HG02798 (cell line): ENCODE data around the gene OARD1.

Experiments
- ATAC-seq: cut with Tn5 transposase; IDR thresholded peaks from one replicate; pipeline ENCODE4 v1.9.1; 2021; ENCODE audit warnings: mild to moderate bottlenecking; ENCODE audit not compliant: unreplicated experiment, poor library complexity

OARD1 gene

GRCh38 chr6:41050536-41050935, 21.6 kb downstream of the OARD1 start:
- ATAC-seq: no peak

GRCh38 chr6:41049955-41050354, 22.2 kb downstream of the OARD1 start:
- no peak for ATAC-seq

GRCh38 chr6:41049521-41049920, 22.6 kb downstream of the OARD1 start:
- no peak for ATAC-seq

GRCh38 chr6:41047745-41048732, 24.1 kb downstream of the OARD1 start:
- no peak for ATAC-seq

- ATAC-seq: no peak
These were observed 24.9 kb downstream of the OARD1 start for GRCh38 chr6:41047306-41047705.

GRCh38 chr6:41046084-41046483, 26.1 kb downstream of the OARD1 start:
- ATAC-seq: no peak

GRCh38 chr6:41045664-41046063, 26.5 kb downstream of the OARD1 start:
- no peak for ATAC-seq

- ATAC-seq: no peak
These were observed 29.0 kb downstream of the OARD1 start for GRCh38 chr6:41043151-41043550.

GRCh38 chr6:41042226-41043055, 29.7 kb downstream of the OARD1 start, which contains the start of gene TSPO2:
TSPO2 (plus strand) TSS chr6:41042467; CDS start chr6:41042986, 519 bp downstream.
- ATAC-seq: no peak

- ATAC-seq: no peak
These were observed 31.1 kb downstream of the OARD1 start for GRCh38 chr6:41040940-41041536.

GRCh38 chr6:41040101-41040939, 31.8 kb downstream of the OARD1 start:
- ATAC-seq: no peak

GRCh38 chr6:41039060-41039998, 32.8 kb downstream of the OARD1 start, which contains the start of gene UNC5CL:
UNC5CL (minus strand) TSS chr6:41039221; CDS start chr6:41035074, 4,147 bp downstream.
- ATAC-seq: no peak

GRCh38 chr6:41038205-41038604, 34.0 kb downstream of the OARD1 start:
- no peak for ATAC-seq

GRCh38 chr6:41037107-41037900, 34.9 kb downstream of the OARD1 start:
- ATAC-seq: no peak

GRCh38 chr6:41036601-41037000, 35.6 kb downstream of the OARD1 start:
- ATAC-seq: no peak

- no peak for ATAC-seq
These were observed 36.0 kb downstream of the OARD1 start for GRCh38 chr6:41036186-41036585.

GRCh38 chr6:41033776-41034175, 38.4 kb downstream of the OARD1 start:
- no peak for ATAC-seq

GRCh38 chr6:41032830-41033229, 39.3 kb downstream of the OARD1 start:
- ATAC-seq: no peak
